Cardiac fibroblast (primary cell): ENCODE results near the gene UQCC3.

Source experiments
- DNase-seq, 2 donors: peaks; one replicate each; pipeline versions ENCODE4 v3.0.0 to v3.0.0-alpha.2; 2010; ENCODE audit warnings: low read depth in 2 of 2
- H3K4me3 ChIP-seq, 2 donors: replicated peaks in 1 of 2; 1 replicate in 1 of 2; 2 replicates in 1 of 2; pipeline ENCODE4 v1.5.1; 2011; ENCODE audit warnings: low read depth in 2 of 2, low read length in 2 of 2, mild to moderate bottlenecking in 2 of 2, moderate library complexity in 1 of 2
- CTCF ChIP-seq: IDR thresholded peaks from one replicate; pipeline ENCODE4 v1.5.1; 2011; ENCODE audit warnings: low read depth, mild to moderate bottlenecking, low read length, inconsistent platforms

Gene UQCC3

DNA sequence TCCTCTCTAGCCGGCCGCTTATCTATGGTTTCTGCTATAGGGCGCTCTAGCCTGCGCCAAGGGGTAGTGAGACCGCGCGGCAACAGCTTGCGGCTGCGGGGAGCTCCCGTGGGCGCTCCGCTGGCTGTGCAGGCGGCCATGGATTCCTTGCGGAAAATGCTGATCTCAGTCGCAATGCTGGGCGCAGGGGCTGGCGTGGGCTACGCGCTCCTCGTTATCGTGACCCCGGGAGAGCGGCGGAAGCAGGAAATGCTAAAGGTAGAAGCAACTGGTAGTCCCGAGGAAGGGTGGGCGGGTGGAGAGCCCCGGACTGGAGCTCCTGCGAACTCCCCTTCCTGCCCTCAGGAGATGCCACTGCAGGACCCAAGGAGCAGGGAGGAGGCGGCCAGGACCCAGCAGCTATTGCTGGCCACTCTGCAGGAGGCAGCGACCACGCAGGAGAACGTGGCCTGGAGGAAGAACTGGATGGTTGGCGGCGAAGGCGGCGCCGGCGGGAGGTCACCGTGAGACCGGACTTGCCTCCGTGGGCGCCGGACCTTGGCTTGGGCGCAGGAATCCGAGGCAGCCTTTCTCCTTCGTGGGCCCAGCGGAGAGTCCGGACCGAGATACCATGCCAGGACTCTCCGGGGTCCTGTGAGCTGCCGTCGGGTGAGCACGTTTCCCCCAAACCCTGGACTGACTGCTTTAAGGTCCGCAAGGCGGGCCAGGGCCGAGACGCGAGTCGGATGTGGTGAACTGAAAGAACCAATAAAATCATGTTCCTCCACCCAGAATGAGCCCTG is at the start of gene UQCC3, which contains the start of gene LBHD1:
UQCC3 (plus strand) TSS at position 66 of the 782 bp plus-strand sequence; CDS start at position 139, 73 bp downstream.
LBHD1 (minus strand) TSS at position 660 of the 782 bp plus-strand sequence. CDS start 2,236 bp downstream, outside the sequence.
- no peak for TF ChIP-seq CTCF
- DNase-seq = peak; percentile 91
- peak within 1 kb of the TSS; percentile 76 to 83 for H3K4me3 ChIP-seq

- no peak for DNase-seq
- no peak for TF ChIP-seq CTCF
- H3K4me3 ChIP-seq = no peak overlapping the region
Measured at GRCh38 chr11:62622476-62623089, 48.9 kb upstream of the UQCC3 start.

- no peak overlapping the region for H3K4me3 ChIP-seq
- DNase-seq = peak in 1 of 2 donors; percentile 32
- no peak for TF ChIP-seq CTCF
Measured at GRCh38 chr11:62627713-62628112, 43.8 kb upstream of the UQCC3 start.

DNA sequence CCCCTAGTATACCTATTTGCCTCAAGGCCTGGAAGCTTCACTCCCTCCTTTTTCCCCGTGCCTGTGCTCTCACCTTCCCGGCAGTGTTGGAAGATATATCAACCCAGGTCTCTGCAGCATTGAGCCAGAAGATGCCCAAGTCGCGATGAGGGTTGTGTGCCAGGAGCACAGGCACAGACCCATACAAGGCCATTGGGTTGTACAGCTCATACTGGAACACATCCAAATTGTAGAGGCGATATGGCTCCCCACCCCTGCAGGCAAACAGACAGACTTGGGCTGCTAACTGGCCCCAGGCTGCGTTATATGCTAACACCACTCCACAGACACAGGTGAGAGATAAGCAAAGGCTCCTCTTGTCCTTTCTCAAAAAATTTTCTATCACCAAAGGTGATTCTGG is 39.0 kb upstream of the UQCC3 start:
- H3K4me3 ChIP-seq = no peak overlapping the region
- TF ChIP-seq CTCF = no peak

DNA sequence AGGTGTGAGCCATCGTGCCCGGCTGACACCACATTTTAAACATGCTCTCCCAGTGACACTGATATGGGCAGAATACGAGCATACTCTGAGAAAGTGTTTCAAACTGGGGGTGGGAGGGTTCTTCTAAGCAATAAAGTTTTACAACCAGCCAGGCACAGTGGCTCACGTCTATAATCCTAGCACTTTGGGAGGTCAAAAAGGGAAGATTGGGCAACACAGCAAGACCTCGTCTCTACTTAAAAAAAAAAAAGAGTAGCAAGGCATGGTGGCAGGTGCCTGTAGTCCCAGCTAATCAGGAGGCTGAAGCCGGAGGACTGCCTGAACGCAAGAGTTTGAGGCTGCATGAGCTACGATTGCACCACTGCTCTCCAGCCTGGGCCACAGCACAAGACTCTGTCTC is 27.3 kb upstream of the UQCC3 start:
- H3K4me3 ChIP-seq = no peak overlapping the region
- TF ChIP-seq CTCF = no peak
- no peak for DNase-seq

More for the DNA sequence above, 39.0 kb upstream of the UQCC3 start:
- no peak for DNase-seq

DNA sequence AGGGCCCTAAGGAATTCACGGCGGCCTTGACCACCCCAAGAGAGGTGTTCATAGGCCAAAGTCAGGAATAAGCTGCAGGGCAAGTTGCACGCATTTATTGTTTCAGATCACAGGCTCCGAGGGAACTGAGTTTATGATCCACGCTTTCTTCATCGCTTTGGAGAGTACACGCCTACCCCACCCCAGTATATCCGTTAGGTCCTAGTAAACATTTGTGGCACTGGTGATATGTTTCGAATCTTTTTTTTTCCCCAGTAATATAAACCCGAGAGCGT is 25.9 kb upstream of the UQCC3 start:
- peak in 1 of 2 donors; percentile 10 for DNase-seq
- no peak for TF ChIP-seq CTCF
- H3K4me3 ChIP-seq = peak overlapping the region; percentile 83 to 86
